Panc1 (cell line): Measurements from ENCODE around the gene CRKL. TPM values are rescaled to one million over a fixed set of nuclear protein-coding genes. Genes with fewer than 3 reads are reported as not detected.
A peak's percentile ranks its signal among the peaks of the same experiment; 100 is the strongest.

Experiments used
- ATAC-seq: fragments of 200-7000 bp; cut with Tn5 transposase; 2 replicates; pipeline ENCODE4 v1.9.1; 2020; ENCODE audit warnings: mild to moderate bottlenecking, moderate library complexity
- BruUV-seq: library from RNA; stranded (reverse); fragments of 400-500 nt; replicated peaks from 2 replicates; lab custom pipeline; 2021; lab: Mats Ljungman, UMichigan
- CTCF ChIA-PET: fragments of 300-600 bp; sonication (Branson Sonifier 250); formaldehyde crosslinking; loops from one replicate; lab custom pipeline; 2022; ENCODE audit warnings: antibody characterized with exemption; lab: Charles Lee
- POLR2A ChIA-PET: fragments of 300-600 bp; sonication (Branson Sonifier 250); formaldehyde crosslinking; loops from one replicate; lab custom pipeline; 2022; ENCODE audit warnings: antibody characterized with exemption; lab: Charles Lee
- DNase-seq: peaks from one replicate; pipeline ENCODE4 v3.0.0-alpha.2; 2010; ENCODE audit warnings: low read depth, low spot score
- H3K27ac ChIP-seq: 2 replicates; pipeline ENCODE4 v1.5.1; 2011; ENCODE audit warnings: mild to moderate bottlenecking, low read length, inconsistent platforms
- H3K27me3 ChIP-seq: fragments of 200-500 bp; sonication (Bioruptor generic); 2 replicates; pipeline ENCODE4 v1.6.0; 2014; ENCODE audit warnings: low read length, inconsistent platforms; ENCODE audit not compliant: control insufficient read depth, insufficient read depth
- H3K36me3 ChIP-seq: fragments of 200-500 bp; sonication (Bioruptor generic); 2 replicates; pipeline ENCODE4 v1.5.1; 2014; ENCODE audit warnings: inconsistent platforms, mild to moderate bottlenecking, low read length, moderate library complexity; ENCODE audit not compliant: control insufficient read depth, insufficient read depth
- H3K4me1 ChIP-seq: 2 replicates; pipeline ENCODE4 v1.5.1; 2011; ENCODE audit warnings: inconsistent platforms, mild to moderate bottlenecking, low read length, moderate library complexity; ENCODE audit not compliant: control insufficient read depth, insufficient read depth
- H3K4me3 ChIP-seq, 2 experiments: 2 replicates each; pipeline ENCODE4 v1.5.1; 2011 to 2012; ENCODE audit warnings: low read depth in 2 of 2, low read length in 2 of 2, mild to moderate bottlenecking in 2 of 2, inconsistent platforms in 1 of 2, moderate library complexity in 1 of 2
- H3K9me3 ChIP-seq: fragments of 200-500 bp; sonication (Bioruptor generic); 2 replicates; pipeline ENCODE4 v1.5.1; 2014; ENCODE audit warnings: low read depth, mild to moderate bottlenecking, inconsistent platforms, low read length, moderate library complexity; ENCODE audit not compliant: control insufficient read depth, insufficient read depth
- POLR2AphosphoS5 ChIP-seq: IDR thresholded peaks from 2 replicates; pipeline ENCODE4 v1.6.1; 2012; ENCODE audit warnings: mild to moderate bottlenecking, low read depth, low read length, moderate library complexity
- REST ChIP-seq, 2 experiments: IDR thresholded peaks; 2 replicates each; pipeline ENCODE4 v1.6.1; 2011 to 2012; ENCODE audit warnings: low read depth in 2 of 2, control low read depth in 1 of 2, low read length in 1 of 2, mild to moderate bottlenecking in 1 of 2, moderate library complexity in 1 of 2; ENCODE audit not compliant: insufficient read depth in 1 of 2
- SIN3A ChIP-seq: IDR thresholded peaks from 2 replicates; pipeline ENCODE4 v1.6.1; 2012; ENCODE audit warnings: low read depth, mild to moderate bottlenecking, low read length, moderate library complexity, borderline replicate concordance; ENCODE audit not compliant: insufficient read depth
- TCF7L2 ChIP-seq: IDR thresholded peaks from 2 replicates; pipeline ENCODE4 v1.6.1; 2011; ENCODE audit warnings: mild to moderate bottlenecking, low read depth, low read length, inconsistent platforms
- in situ Hi-C: cut with HindIII; loops from 2 replicates; pipeline ENCODE4 v1.10.0; 2016; ENCODE audit warnings: low sequenced_read_pairs, low pct_unique_long_range_greater_than_20kb
- intact Hi-C: fragments of 100-400 bp; cut with micrococcal nuclease; formaldehyde crosslinking; loops from one replicate; pipeline ENCODE4 v1.10.0; 2022; ENCODE audit not compliant: unreplicated experiment
- total RNA-seq: library from RNA; stranded (reverse); gene quantifications from one replicate; pipeline ENCODE4 v1.2.1, GENCODE V29; 2021; ENCODE audit not compliant: unreplicated experiment
- TF ChIP-seq, protein P1 (sequence below): fragments of 450-650 bp; IDR thresholded peaks from 2 replicates; pipeline ENCODE4 v1.5.1; 2017; ENCODE audit warnings: mild to moderate bottlenecking

Gene CRKL
- total RNA-seq, 1 experiment from 2014 or later, result 59.4 TPM

DNA sequence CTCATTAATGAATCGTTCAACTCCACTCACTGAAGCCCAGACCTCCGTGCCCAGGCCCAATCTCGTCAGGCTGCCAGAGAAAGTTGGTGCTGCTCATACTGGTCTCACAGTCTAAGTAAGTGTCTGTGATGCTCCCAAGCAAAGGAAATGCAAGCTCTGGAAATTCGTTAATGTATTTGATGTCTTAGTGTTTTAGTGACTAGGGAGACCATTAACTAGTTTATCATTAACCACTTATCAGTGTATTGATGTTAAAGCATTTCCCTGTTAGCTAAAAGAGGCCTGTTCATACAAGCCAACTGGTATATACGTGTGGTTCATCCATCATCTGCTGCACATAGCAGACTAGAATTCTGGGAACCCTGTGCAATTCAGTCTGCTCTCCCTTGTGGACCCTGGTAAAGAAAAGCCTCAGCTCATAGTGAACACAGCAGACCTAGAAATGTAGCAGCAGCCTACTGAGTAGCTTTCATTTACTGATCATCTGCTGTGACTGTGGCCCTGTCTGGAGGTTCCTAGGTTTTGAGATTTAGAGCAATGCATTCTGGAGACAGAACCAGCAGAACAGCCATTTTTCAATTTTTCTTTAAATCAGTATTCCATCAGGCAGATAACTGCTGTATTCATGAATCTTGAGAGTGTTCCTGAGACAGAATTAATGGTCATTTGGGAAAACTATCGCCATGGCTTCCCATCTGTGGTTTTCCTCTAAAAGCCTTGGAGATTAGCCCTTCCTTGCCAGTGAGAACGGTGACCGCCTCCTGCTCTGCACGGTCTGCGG, 34.1 kb downstream of the CRKL start:
- Histone ChIP-seq H3K36me3 (no peaks in the 10 kb centered on the region; the same call in 1 of the 2 replicates), H3K27me3 (no peaks in the 10 kb centered on the region), H3K9me3 (no peaks in the 10 kb centered on the region), H3K4me1 (peaks cover 35% of the 10 kb centered on the region), H3K27ac (no peak overlapping the region), H3K4me3 (no peak overlapping the region)
- ChIA-PET POLR2A (no interaction called here), CTCF (no interaction called here)
- in situ Hi-C loops, result no loop called here
- ATAC-seq, result no peak
- DNase-seq, result no peak
- TF ChIP-seq POLR2AphosphoS5, result no peak
- TF ChIP-seq SIN3A, result no peak
- TF ChIP-seq REST (IDR thresholded peaks at IDR 0.05; ENCODE audit: insufficient read depth in 1 of 2, low read depth in 2 of 2, low read length in 1 of 2), result no peak
- TF ChIP-seq TCF7L2, result no peak
- TF ChIP-seq, protein P1, sequence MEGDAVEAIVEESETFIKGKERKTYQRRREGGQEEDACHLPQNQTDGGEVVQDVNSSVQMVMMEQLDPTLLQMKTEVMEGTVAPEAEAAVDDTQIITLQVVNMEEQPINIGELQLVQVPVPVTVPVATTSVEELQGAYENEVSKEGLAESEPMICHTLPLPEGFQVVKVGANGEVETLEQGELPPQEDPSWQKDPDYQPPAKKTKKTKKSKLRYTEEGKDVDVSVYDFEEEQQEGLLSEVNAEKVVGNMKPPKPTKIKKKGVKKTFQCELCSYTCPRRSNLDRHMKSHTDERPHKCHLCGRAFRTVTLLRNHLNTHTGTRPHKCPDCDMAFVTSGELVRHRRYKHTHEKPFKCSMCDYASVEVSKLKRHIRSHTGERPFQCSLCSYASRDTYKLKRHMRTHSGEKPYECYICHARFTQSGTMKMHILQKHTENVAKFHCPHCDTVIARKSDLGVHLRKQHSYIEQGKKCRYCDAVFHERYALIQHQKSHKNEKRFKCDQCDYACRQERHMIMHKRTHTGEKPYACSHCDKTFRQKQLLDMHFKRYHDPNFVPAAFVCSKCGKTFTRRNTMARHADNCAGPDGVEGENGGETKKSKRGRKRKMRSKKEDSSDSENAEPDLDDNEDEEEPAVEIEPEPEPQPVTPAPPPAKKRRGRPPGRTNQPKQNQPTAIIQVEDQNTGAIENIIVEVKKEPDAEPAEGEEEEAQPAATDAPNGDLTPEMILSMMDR, result no peak
- intact Hi-C loops, result no loop called here
- BruUV-seq, result TSS peak; percentile 54

DNA sequence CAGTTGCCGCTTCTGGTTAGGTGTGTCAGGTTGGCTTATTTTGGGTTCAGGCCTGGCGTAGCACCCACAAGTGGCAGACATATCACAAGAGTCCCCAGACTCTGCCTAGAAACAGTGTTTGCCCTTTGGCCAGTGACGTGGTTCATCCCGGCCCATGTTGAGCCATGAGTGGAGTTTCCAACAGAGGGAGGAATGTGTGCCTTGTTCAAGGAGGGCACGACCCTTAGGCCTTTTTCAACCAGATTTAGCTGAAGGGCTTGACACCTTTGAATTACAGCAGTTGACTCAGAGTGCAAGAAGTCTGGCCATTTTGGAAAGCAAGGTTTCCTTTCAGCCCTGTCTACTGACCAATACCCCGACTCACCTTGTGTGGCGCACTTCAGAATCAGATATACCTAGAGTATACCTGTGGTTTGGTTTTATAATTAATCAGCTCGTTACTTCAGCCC, 34.7 kb downstream of the CRKL start:
- no peak for TF ChIP-seq POLR2AphosphoS5
- TF ChIP-seq, protein P1, result peak; percentile 23
- CTCF ChIA-PET, result interaction anchor here (0.8 kb wide), 1 partner anchor 66 kb away, joined by 6 read pairs; no protein-coding TSS in a partner anchor
- in situ Hi-C loops, result no loop called here
- Histone ChIP-seq H3K27me3 (no peaks in the 10 kb centered on the region), H3K36me3 (no peaks in the 10 kb centered on the region; the same call in none of the 2 replicates), H3K4me1 (peaks cover 30% of the 10 kb centered on the region), H3K4me3 (no peak overlapping the region), H3K27ac (0 out of 2 replicates have a peak overlapping the region, but pooled peaks have one; percentile 18), H3K9me3 (no peaks in the 10 kb centered on the region)
- ATAC-seq (no peak; the same call in 1 of the 2 replicates), DNase-seq (no peak)
- BruUV-seq, result no TSS peak
- intact Hi-C loops, result no loop called here
- POLR2A ChIA-PET, result no interaction called here
